Measurements from ENCODE around the gene LRP3.

DNA sequence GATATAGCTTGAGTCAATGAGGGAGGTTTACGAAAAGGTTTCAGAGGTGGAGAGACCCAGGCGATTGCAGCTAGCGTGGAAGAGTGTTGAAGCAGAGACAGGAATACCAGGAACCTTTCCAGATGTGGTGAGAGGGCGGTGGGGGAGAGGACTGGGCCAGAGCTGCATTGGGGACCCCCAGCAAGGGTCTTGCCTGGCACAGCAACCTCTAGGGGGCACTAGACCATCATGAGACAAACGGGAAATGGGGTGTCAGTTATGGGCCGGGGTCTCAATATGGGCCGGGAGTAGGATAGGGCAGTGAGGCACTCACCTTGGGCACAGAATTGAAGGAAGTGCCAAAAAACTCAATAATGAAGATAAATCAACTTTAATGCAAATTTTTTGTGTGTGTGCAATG is 2.1 kb upstream of the LRP3 start:
- TF ChIP-seq, protein P1, sequence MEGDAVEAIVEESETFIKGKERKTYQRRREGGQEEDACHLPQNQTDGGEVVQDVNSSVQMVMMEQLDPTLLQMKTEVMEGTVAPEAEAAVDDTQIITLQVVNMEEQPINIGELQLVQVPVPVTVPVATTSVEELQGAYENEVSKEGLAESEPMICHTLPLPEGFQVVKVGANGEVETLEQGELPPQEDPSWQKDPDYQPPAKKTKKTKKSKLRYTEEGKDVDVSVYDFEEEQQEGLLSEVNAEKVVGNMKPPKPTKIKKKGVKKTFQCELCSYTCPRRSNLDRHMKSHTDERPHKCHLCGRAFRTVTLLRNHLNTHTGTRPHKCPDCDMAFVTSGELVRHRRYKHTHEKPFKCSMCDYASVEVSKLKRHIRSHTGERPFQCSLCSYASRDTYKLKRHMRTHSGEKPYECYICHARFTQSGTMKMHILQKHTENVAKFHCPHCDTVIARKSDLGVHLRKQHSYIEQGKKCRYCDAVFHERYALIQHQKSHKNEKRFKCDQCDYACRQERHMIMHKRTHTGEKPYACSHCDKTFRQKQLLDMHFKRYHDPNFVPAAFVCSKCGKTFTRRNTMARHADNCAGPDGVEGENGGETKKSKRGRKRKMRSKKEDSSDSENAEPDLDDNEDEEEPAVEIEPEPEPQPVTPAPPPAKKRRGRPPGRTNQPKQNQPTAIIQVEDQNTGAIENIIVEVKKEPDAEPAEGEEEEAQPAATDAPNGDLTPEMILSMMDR (IDR thresholded peaks at IDR 0.05; ENCODE audit: low read depth, low read length, poor library complexity, severe bottlenecking), result peak; percentile 57
- TF ChIP-seq EZH2phosphoT487 (IDR thresholded peaks at IDR 0.05; ENCODE audit: borderline replicate concordance, low read length), result no peak

All from DOHH2 (cell line).